ENCODE results near the gene RALY. TPM values are rescaled to one million over a fixed set of nuclear protein-coding genes. Genes with fewer than 3 reads are reported as not detected.

The RALY gene
- total and polyA plus RNA-seq, 2 of the 4 experiments (the other 2 are of a cell fraction): 46.2 to 115 TPM

GRCh38 chr20:34041226-34041625, 47.5 kb downstream of the RALY start:
- H2AK5ac ChIP-seq (ENCODE audit: low read depth, low read length): no peak overlapping the region
- H2AK9ac ChIP-seq (replicated peaks; ENCODE audit: low read depth, low read length, poor library complexity): no peak overlapping the region
- no peak for DNase-seq
- no peak overlapping the region for H4K5ac ChIP-seq (ENCODE audit: low read depth, low read length)
- H3K9me3 ChIP-seq (ENCODE audit: control insufficient read depth, insufficient read depth, low read length): no peaks in the 10 kb centered on the region
- no peak overlapping the region for H2BK5ac ChIP-seq (ENCODE audit: low read depth, low read length, poor library complexity, severe bottlenecking)
- no peak overlapping the region for H2BK20ac ChIP-seq (ENCODE audit: low read depth, low read length)
- H3K4me3 ChIP-seq (ENCODE audit: insufficient read depth, low read depth, low read length): no peak overlapping the region
- no peak overlapping the region for H2BK120ac ChIP-seq (ENCODE audit: low read depth, low read length)
- no peak overlapping the region for H4K91ac ChIP-seq (ENCODE audit: insufficient read depth, low read depth, low read length)
- WGBS, 2 experiments (ENCODE audit: extremely low coverage in 2 of 2, insufficient read length in 1 of 2): no CpG with 5 or more reads among the region's 4 CpGs
- no peaks in the 10 kb centered on the region for H3K27me3 ChIP-seq (ENCODE audit: control insufficient read depth, insufficient read depth, low read length)
- no peak overlapping the region for H2AFZ ChIP-seq (replicated peaks; ENCODE audit: low read length, poor library complexity)
- peaks cover 30% of the 10 kb centered on the region for H3K9me1 ChIP-seq (ENCODE audit: insufficient read depth, low read length)
- H3K23ac ChIP-seq (ENCODE audit: low read depth, low read length): no peak overlapping the region
- in situ Hi-C loops (cut with MboI; ENCODE audit: low sequenced_read_pairs) (no loop called here), dilution Hi-C loops (cut with HindIII; ENCODE audit: low sequenced_read_pairs, unreplicated experiment) (no loop called here), intact Hi-C loops (cut with micrococcal nuclease) (no loop called here)
- no peak overlapping the region for H3K18ac ChIP-seq (ENCODE audit: low read depth, low read length)
- H3K36me3 ChIP-seq (ENCODE audit: control insufficient read depth, insufficient read depth, low read length): peaks cover 5% of the 10 kb centered on the region; the same call in 1 of the 2 replicates
- no peak overlapping the region for H3K14ac ChIP-seq (replicated peaks; ENCODE audit: low read depth, low read length)
- peaks cover 53 to 94% of the 10 kb centered on the region in 2 experiments for H3K79me1 ChIP-seq (ENCODE audit: low read depth in 1 of 2, low read length in 2 of 2)
- no peak overlapping the region for H3K9ac ChIP-seq (ENCODE audit: low read depth, low read length)
- H4K8ac ChIP-seq (ENCODE audit: low read depth in 2 of 2, low read length in 2 of 2): no peak overlapping the region
- no peak for ATAC-seq (ENCODE audit: low read depth)
- peaks cover 19% of the 10 kb centered on the region for H3K4me1 ChIP-seq (ENCODE audit: control insufficient read depth, insufficient read depth, low read length)
- no peak overlapping the region for H3K56ac ChIP-seq (ENCODE audit: extremely low read depth, insufficient read depth, low read length)
- no peak overlapping the region for H3K4me2 ChIP-seq (ENCODE audit: low read depth, low read length)
- no peak overlapping the region for H3K4ac ChIP-seq (ENCODE audit: low read depth, low read length)
- peaks cover 92% of the 10 kb centered on the region for H4K20me1 ChIP-seq (ENCODE audit: insufficient read depth, low read length)
- ChIA-PET CTCF (interaction anchor here (0.9 kb wide), 1 partner anchor 8 kb away, joined by 3 read pairs; no protein-coding TSS in a partner anchor), POLR2A (ENCODE audit: unreplicated experiment) (no interaction called here)
- no peak overlapping the region for H3K27ac ChIP-seq (ENCODE audit: insufficient read depth, low read length)
- no peak overlapping the region for H2BK15ac ChIP-seq (ENCODE audit: low read depth, low read length)
- no peak for TF ChIP-seq MAFK (IDR thresholded peaks at IDR 0.05; ENCODE audit: low read depth, low read length)
- TF ChIP-seq MAZ (IDR thresholded peaks at IDR 0.05; ENCODE audit: borderline replicate concordance, low read depth, low read length): no peak
- no peak for TF ChIP-seq USF2 (IDR thresholded peaks at IDR 0.05; ENCODE audit: low read depth, low read length)
- no peak for TF ChIP-seq POLR2A (IDR thresholded peaks at IDR 0.05; ENCODE audit: low read depth, low read length)
- no peak for TF ChIP-seq CHD1 (IDR thresholded peaks at IDR 0.05; ENCODE audit: low read depth, low read length)
- no TSS peak for BruUV-seq (replicated peaks)

Data from IMR-90 (cell line).